Sigmoid colon (tissue), 4 donors: ENCODE results near the gene DDO.

ENCODE experiments used
- CTCF ChIP-seq, 4 experiments: fragments of 450-650 bp in 3 of 4; fragments of 200-600 bp in 1 of 4; IDR thresholded peaks; one replicate each; pipeline ENCODE4 v1.5.1; 2016 to 2019; ENCODE audit warnings: antibody characterized with exemption in 4 of 4, mild to moderate bottlenecking in 3 of 4, moderate library complexity in 2 of 4
- EP300 ChIP-seq, 4 donors: sonication (generic); formaldehyde crosslinking; IDR thresholded peaks; one replicate each; pipeline ENCODE4 v1.6.1; 2017; ENCODE audit warnings: antibody characterized with exemption in 4 of 4
- POLR2A ChIP-seq, 2 donors: fragments of 450-650 bp; IDR thresholded peaks; one replicate each; pipeline ENCODE4 v1.6.1; 2016; ENCODE audit warnings: antibody characterized with exemption in 2 of 2, mild to moderate bottlenecking in 2 of 2, moderate library complexity in 2 of 2

GRCh38 chr6:110378552-110378951 lies 36.8 kb downstream of the DDO start:
- TF ChIP-seq POLR2A (IDR thresholded peaks at IDR 0.05) (no peak), CTCF (IDR thresholded peaks at IDR 0.05) (no peak), EP300 (IDR thresholded peaks at IDR 0.05) (no peak)
